Activated CD4-positive, alpha-beta T cell treated with anti-CD3 and anti-CD28 coated beads, Interleukin-2, Interleukin-6, amounts not matched to agents 100 ng/mL and 50 ng/mL, durations not matched to agents 16 hours and 8 hours (primary cell): Measurements from ENCODE around the gene PACRG.

Source experiments
- DNase-seq: peaks from one replicate; pipeline ENCODE4 v3.0.0-alpha.2; 2020

PACRG gene

GRCh38 chr6:162710936-162711335, 16.8 kb upstream of the PACRG start:
- no peak for DNase-seq

GRCh38 chr6:162711376-162711775, 16.4 kb upstream of the PACRG start:
- no peak for DNase-seq

- DNase-seq: no peak
Measured at GRCh38 chr6:162712694-162713093, 15.1 kb upstream of the PACRG start.

GRCh38 chr6:162713974-162714780, 13.6 kb upstream of the PACRG start:
- no peak for DNase-seq

GRCh38 chr6:162715601-162716000, 12.2 kb upstream of the PACRG start:
- DNase-seq: no peak

GRCh38 chr6:162719528-162719927, 8.2 kb upstream of the PACRG start:
- no peak for DNase-seq

- DNase-seq: no peak
Measured at GRCh38 chr6:162721404-162721687, 6.4 kb upstream of the PACRG start.

- DNase-seq: no peak
Measured at GRCh38 chr6:162722226-162722625, 5.5 kb upstream of the PACRG start.

- DNase-seq: no peak
Measured at GRCh38 chr6:162722633-162723032, 5.1 kb upstream of the PACRG start.

- DNase-seq: peak; percentile 3
Measured at GRCh38 chr6:162726947-162727321, 840 bp upstream of the PACRG start.

GRCh38 chr6:162728197-162728596, 423 bp downstream of the PACRG start:
- DNase-seq: no peak

- no peak for DNase-seq
Measured at GRCh38 chr6:162728706-162729105, 932 bp downstream of the PACRG start.

- DNase-seq: no peak
Measured at GRCh38 chr6:162730502-162730901, 2.7 kb downstream of the PACRG start.

- DNase-seq: no peak
Measured at GRCh38 chr6:162733489-162733888, 5.7 kb downstream of the PACRG start.

- no peak for DNase-seq
Measured at GRCh38 chr6:162736961-162737360, 9.2 kb downstream of the PACRG start.

- DNase-seq: no peak
Measured at GRCh38 chr6:162750776-162751175, 23.0 kb downstream of the PACRG start.

- DNase-seq: no peak
Measured at GRCh38 chr6:162751211-162751859, 23.6 kb downstream of the PACRG start.

GRCh38 chr6:162753775-162754174, 26.0 kb downstream of the PACRG start:
- DNase-seq: no peak

- DNase-seq: no peak
Measured at GRCh38 chr6:162770136-162770535, 42.4 kb downstream of the PACRG start.

GRCh38 chr6:162770955-162771354, 43.2 kb downstream of the PACRG start:
- no peak for DNase-seq

- no peak for DNase-seq
Measured at GRCh38 chr6:162772466-162772865, 44.7 kb downstream of the PACRG start.

GRCh38 chr6:162773996-162774395, 46.2 kb downstream of the PACRG start:
- no peak for DNase-seq

GRCh38 chr6:162777091-162777490, 49.3 kb downstream of the PACRG start:
- no peak for DNase-seq

GRCh38 chr6:162778603-162779002, 50.8 kb downstream of the PACRG start:
- no peak for DNase-seq
